Measurements from ENCODE around the gene EFEMP1.
"Not testable (repeated sequence)": the region's sequence is repeated elsewhere in the genome, so short reads cannot be mapped to it uniquely, and the experiment has no call there.

EFEMP1 gene

DNA sequence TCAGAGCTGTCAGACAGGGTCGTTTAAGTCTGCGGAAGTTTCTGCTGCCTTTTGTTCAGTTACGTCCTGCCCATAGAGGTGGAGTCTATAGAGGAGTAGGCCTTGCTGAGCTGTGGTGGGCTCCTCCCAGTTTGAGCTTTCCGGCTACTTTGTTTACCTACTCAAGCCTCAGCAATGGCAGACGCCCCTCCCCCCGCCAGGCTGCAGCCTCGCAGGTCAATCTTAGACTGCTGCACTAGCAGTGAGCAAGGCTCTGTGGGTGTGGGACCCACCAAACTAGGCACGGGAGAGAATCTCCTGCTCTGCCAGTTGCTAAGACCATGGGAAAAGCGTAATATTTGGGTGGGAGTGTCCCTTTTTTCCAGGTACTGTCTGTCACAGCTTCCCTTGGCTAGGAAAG lies 86.5 kb downstream of the EFEMP1 start:
- Histone ChIP-seq H3K4me3 (ENCODE audit: low read length) (no peak overlapping the region), H3K9ac (ENCODE audit: low read length) (no peak overlapping the region), H3K27me3 (ENCODE audit: control insufficient read depth, insufficient read depth, low read length) (no peaks in the 10 kb centered on the region), H3K4me1 (ENCODE audit: control insufficient read depth, insufficient read depth, low read length) (peaks cover 37% of the 10 kb centered on the region), H3K9me3 (ENCODE audit: control insufficient read depth, low read length) (no peaks in the 10 kb centered on the region), H3K36me3 (ENCODE audit: control insufficient read depth, insufficient read depth, low read length) (no peaks in the 10 kb centered on the region)

DNA sequence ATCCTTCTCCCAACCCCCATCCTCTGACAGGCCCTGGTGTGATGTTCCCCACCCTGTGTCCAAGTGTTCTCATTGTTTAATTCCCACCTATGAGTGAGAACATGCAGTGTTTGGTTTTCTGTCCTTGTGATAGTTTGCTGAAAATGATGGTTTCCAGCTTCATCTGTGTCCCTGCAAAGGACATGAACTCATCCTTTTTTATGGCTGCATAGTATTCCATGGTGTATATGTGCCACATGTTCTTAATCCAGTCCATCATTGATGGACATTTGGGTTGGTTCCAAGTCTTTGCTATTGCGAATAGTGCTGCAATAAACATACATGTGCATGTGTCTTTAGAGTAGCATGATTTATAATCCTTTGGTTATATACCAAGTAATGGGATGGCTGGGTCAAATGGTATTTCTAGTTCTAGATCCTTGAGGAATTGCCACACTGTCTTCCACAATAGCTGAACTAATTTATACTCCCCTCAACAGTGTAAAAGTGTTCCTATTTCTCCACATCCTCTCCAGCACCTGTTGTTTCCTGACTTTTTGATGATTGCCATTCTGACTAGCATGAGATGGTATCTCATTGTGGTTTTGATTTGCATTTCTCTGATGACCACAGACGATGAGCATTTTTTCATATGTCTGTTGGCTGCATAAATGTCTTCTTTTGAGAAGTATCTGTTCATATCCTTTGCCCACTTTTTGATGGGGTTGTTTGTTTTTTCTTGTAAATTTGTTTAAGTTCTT lies 91.7 kb downstream of the EFEMP1 start:
- H3K27me3 ChIP-seq (ENCODE audit: control insufficient read depth, insufficient read depth, low read length); H3K36me3 ChIP-seq (ENCODE audit: control insufficient read depth, insufficient read depth, low read length); H3K4me3 ChIP-seq (ENCODE audit: low read length); H3K9ac ChIP-seq (ENCODE audit: low read length); H3K4me1 ChIP-seq (ENCODE audit: control insufficient read depth, insufficient read depth, low read length); H3K9me3 ChIP-seq (ENCODE audit: control insufficient read depth, low read length): not testable (repeated sequence)

DNA sequence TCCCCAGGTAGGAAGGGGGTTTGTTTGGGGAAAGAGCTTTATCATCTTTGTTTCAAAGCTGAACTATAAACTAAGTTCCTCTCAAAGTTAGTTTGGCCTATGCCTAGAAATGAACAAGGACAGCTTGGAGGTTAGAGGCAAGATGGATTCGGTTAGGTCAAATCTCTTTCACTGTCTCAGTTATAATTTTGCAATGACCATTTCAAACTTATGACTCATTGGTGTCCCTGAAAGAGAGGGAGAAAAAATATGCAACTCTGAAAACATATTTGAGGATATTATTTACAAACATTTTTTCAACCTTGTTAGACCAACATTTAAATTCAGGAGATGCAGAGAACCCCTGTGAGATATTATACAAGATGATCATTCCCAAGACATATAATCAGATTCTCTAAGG lies 95.7 kb downstream of the EFEMP1 start:
- Histone ChIP-seq H3K4me3 (ENCODE audit: low read length) (no peak overlapping the region), H3K36me3 (ENCODE audit: control insufficient read depth, insufficient read depth, low read length) (no peaks in the 10 kb centered on the region), H3K9me3 (ENCODE audit: control insufficient read depth, low read length) (no peaks in the 10 kb centered on the region), H3K27me3 (ENCODE audit: control insufficient read depth, insufficient read depth, low read length) (no peaks in the 10 kb centered on the region), H3K9ac (ENCODE audit: low read length) (no peak overlapping the region), H3K4me1 (ENCODE audit: control insufficient read depth, insufficient read depth, low read length) (no peaks in the 10 kb centered on the region)

DNA sequence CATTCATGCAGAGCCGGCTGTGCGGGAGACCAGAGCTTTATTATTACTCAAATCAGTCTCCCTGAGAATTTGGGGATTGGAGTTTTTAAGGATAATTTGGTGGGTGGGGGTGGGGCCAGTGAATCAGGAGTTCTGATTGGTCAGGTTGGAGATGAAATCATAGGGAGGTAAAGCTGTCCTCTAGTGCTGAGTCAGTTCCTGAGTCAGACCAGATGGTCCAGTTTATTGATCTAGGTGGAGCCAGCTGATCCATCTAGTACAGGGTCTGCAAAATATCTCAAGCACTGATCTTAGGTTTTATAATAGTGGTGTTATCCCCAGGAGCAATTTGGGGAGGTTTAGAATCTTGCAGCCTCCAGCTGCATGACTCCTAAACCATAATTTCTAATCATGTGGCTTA lies 96.2 kb downstream of the EFEMP1 start:
- not testable (repeated sequence) for H3K36me3 ChIP-seq (ENCODE audit: control insufficient read depth, insufficient read depth, low read length); H3K9me3 ChIP-seq (ENCODE audit: control insufficient read depth, low read length); H3K4me3 ChIP-seq (ENCODE audit: low read length); H3K27me3 ChIP-seq (ENCODE audit: control insufficient read depth, insufficient read depth, low read length); H3K4me1 ChIP-seq (ENCODE audit: control insufficient read depth, insufficient read depth, low read length); H3K9ac ChIP-seq (ENCODE audit: low read length)

DNA sequence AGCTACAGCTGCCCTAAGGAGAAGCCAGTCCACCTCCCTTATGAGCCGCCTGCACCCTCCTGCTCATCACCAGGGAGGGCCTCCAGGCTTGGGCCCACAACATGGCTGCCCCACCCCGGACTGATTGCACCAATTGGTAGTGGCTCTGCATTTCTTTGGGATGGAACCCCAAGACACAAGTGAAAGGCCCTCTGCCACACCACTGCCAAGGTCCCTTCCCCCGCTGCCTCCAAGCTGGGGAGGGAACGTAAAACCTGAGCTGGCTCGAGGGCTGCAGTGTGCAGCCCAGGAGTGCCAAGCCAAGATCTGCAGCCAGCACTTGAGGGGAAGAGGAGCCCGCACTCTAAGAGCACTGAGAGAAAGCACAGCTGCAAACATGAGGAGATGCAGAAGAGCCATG lies 97.3 kb downstream of the EFEMP1 start:
- H3K36me3 ChIP-seq (ENCODE audit: control insufficient read depth, insufficient read depth, low read length): no peaks in the 10 kb centered on the region
- H3K9ac ChIP-seq (ENCODE audit: low read length): no peak overlapping the region
- no peaks in the 10 kb centered on the region for H3K4me1 ChIP-seq (ENCODE audit: control insufficient read depth, insufficient read depth, low read length)
- H3K27me3 ChIP-seq (ENCODE audit: control insufficient read depth, insufficient read depth, low read length): no peaks in the 10 kb centered on the region
- no peaks in the 10 kb centered on the region for H3K9me3 ChIP-seq (ENCODE audit: control insufficient read depth, low read length)
- no peak overlapping the region for H3K4me3 ChIP-seq (ENCODE audit: low read length)

DNA sequence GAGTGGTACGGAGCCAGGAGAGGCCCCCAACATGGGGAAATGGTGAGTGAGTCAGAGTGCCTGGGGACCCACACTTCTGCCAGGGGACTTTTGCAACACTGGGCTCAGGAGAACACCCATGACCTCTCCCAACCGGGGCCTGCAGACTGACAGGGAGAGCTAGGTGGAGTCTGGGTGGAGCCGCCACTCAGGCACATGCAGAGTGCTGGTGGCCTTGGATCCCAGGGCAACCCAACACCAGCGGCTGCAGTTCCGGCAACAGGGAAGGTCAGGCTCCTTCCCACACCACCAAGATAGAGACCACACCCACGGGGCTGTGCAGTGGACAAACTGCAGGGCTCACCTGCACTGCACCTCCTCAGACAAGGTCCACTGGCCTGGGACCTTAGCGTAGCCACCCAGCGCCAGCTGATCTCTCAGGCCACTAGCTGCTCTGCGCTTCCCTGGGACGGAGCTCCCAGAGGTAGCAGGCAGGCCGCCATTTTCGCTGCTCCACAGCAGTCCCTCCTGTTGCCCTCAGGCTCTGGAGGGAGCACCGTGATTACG lies 99.0 kb downstream of the EFEMP1 start:
- Histone ChIP-seq H3K9ac (ENCODE audit: low read length) (no peak overlapping the region), H3K9me3 (ENCODE audit: control insufficient read depth, low read length) (no peaks in the 10 kb centered on the region), H3K36me3 (ENCODE audit: control insufficient read depth, insufficient read depth, low read length) (no peaks in the 10 kb centered on the region), H3K4me1 (ENCODE audit: control insufficient read depth, insufficient read depth, low read length) (no peaks in the 10 kb centered on the region), H3K4me3 (ENCODE audit: low read length) (no peak overlapping the region), H3K27me3 (ENCODE audit: control insufficient read depth, insufficient read depth, low read length) (no peaks in the 10 kb centered on the region)

All from mucosa of stomach (tissue), 1 donor.